Measurements from ENCODE around the gene TNS2. TPM values are rescaled to one million over a fixed set of nuclear protein-coding genes. Genes with fewer than 3 reads are reported as not detected.

Gene TNS2
- total and polyA plus RNA-seq, 9 of the 15 experiments (the other 6 are each of a cell fraction or from before 2014, with no cell fraction given) = 0.28 to 3.1 (median 1.2) TPM; not detected in 1

- TF ChIP-seq ERF (CRISPR knock-in tag; IDR thresholded peaks at IDR 0.05) = 0 out of 2 replicates have a peak, but pooled peaks have one; percentile 76
- peak; percentile 72 for TF ChIP-seq MAX (CRISPR knock-in tag; IDR thresholded peaks at IDR 0.05)
- peak in 1 of 2 experiments; percentile 66; a peak in 1 of 4 replicates for TF ChIP-seq SIN3A (IDR thresholded peaks at IDR 0.05; ENCODE audit: borderline replicate concordance in 2 of 2, control insufficient read depth in 1 of 2, low read depth in 2 of 2, low read length in 2 of 2)
- peak; percentile 65; the same call in 1 of the 2 replicates for TF ChIP-seq MGA (IDR thresholded peaks at IDR 0.05)
- TF ChIP-seq, protein P1, sequence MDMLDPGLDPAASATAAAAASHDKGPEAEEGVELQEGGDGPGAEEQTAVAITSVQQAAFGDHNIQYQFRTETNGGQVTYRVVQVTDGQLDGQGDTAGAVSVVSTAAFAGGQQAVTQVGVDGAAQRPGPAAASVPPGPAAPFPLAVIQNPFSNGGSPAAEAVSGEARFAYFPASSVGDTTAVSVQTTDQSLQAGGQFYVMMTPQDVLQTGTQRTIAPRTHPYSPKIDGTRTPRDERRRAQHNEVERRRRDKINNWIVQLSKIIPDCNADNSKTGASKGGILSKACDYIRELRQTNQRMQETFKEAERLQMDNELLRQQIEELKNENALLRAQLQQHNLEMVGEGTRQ (CRISPR knock-in tag; IDR thresholded peaks at IDR 0.05) = peak; percentile 63
- TF ChIP-seq THAP12 (CRISPR knock-in tag; IDR thresholded peaks at IDR 0.05) = peak; percentile 27; the same call in 1 of the 2 replicates
- no peak for TF ChIP-seq ZNF197 (CRISPR knock-in tag; IDR thresholded peaks at IDR 0.05; ENCODE audit: low read depth)
- TF ChIP-seq ZNF232 (CRISPR knock-in tag; IDR thresholded peaks at IDR 0.05) = 0 out of 2 replicates have a peak, but pooled peaks have one; percentile 35
Observed at GRCh38 chr12:53078425-53079225, 28.8 kb downstream of the TNS2 start (continued).
